Measurements from ENCODE around the gene TOR3A.

The TOR3A gene

GRCh38 chr1:179108644-179109043 is 26.8 kb downstream of the TOR3A start:
- intact Hi-C loops (cut with DNase I; ENCODE audit: low total_unique reads): no loop called here
- Histone ChIP-seq H3K4me1 (no peaks in the 10 kb centered on the region), H3K9me3 (no peaks in the 10 kb centered on the region), H3K36me3 (peaks cover 58 to 69% (median 67%) of the 10 kb centered on the region in 3 donors), H3K27ac (no peak overlapping the region), H3K4me3 (no peak overlapping the region), H3K27me3 (no peaks in the 10 kb centered on the region)
- DNase-seq: no peak
- TF ChIP-seq CTCF (IDR thresholded peaks at IDR 0.05): no peak

GRCh38 chr1:179115181-179115580 is 33.3 kb downstream of the TOR3A start:
- no peak overlapping the region for H3K27ac ChIP-seq
- peaks cover 67 to 75% (median 72%) of the 10 kb centered on the region in 3 donors for H3K36me3 ChIP-seq
- intact Hi-C loops (cut with DNase I; ENCODE audit: low total_unique reads): no loop called here

GRCh38 chr1:179119513-179119912 is 37.6 kb downstream of the TOR3A start:
- Histone ChIP-seq H3K4me3 (no peak overlapping the region), H3K9me3 (no peaks in the 10 kb centered on the region), H3K27me3 (no peaks in the 10 kb centered on the region), H3K36me3 (peaks cover 25 to 47% (median 38%) of the 10 kb centered on the region in 3 donors), H3K27ac (no peak overlapping the region), H3K4me1 (peaks cover 0 to 6% (median 3%) of the 10 kb centered on the region in 4 donors)
- intact Hi-C loops (cut with DNase I; ENCODE audit: low total_unique reads): no loop called here
- TF ChIP-seq CTCF (IDR thresholded peaks at IDR 0.05): no peak
- no peak for DNase-seq

More at GRCh38 chr1:179115181-179115580, 33.3 kb downstream of the TOR3A start:
- Histone ChIP-seq H3K4me1 (no peaks in the 10 kb centered on the region), H3K9me3 (no peaks in the 10 kb centered on the region), H3K4me3 (no peak overlapping the region), H3K27me3 (no peaks in the 10 kb centered on the region)
- DNase-seq: no peak
- no peak for TF ChIP-seq CTCF (IDR thresholded peaks at IDR 0.05)

- DNase-seq: no peak
- no peak overlapping the region for H3K4me3 ChIP-seq
- TF ChIP-seq CTCF (IDR thresholded peaks at IDR 0.05): no peak
- no peaks in the 10 kb centered on the region for H3K27me3 ChIP-seq
- intact Hi-C loops (cut with DNase I; ENCODE audit: low total_unique reads): loop anchor here (5.0 kb wide), 1 partner anchor 72 kb away; no protein-coding TSS in a partner anchor
- H3K4me1 ChIP-seq: peaks cover 0 to 6% (median 3%) of the 10 kb centered on the region in 4 donors
- H3K27ac ChIP-seq: no peak overlapping the region
- no peaks in the 10 kb centered on the region for H3K9me3 ChIP-seq
- peaks cover 24 to 43% (median 31%) of the 10 kb centered on the region in 3 donors for H3K36me3 ChIP-seq
These were observed 38.9 kb downstream of the TOR3A start for GRCh38 chr1:179120736-179121135.

GRCh38 chr1:179121159-179121938 is 39.5 kb downstream of the TOR3A start:
- Histone ChIP-seq H3K36me3 (peaks cover 20 to 43% (median 27%) of the 10 kb centered on the region in 3 donors), H3K9me3 (no peaks in the 10 kb centered on the region), H3K4me3 (no peak overlapping the region), H3K27ac (no peak overlapping the region), H3K27me3 (no peaks in the 10 kb centered on the region), H3K4me1 (peaks cover 0 to 9% (median 4%) of the 10 kb centered on the region in 4 donors)
- TF ChIP-seq CTCF (IDR thresholded peaks at IDR 0.05): peak; percentile 51 to 67
- DNase-seq: no peak
- intact Hi-C loops (cut with DNase I; ENCODE audit: low total_unique reads): loop anchor here (5.0 kb wide), 1 partner anchor 71 kb away; no protein-coding TSS in a partner anchor

All from tibial artery (tissue), 4 donors.